Measurements from ENCODE around the gene GRIK1.

Gene GRIK1

GRCh38 chr21:29826386-29826785, 113.4 kb downstream of the GRIK1 start:
- DNase-seq, result no peak

- DNase-seq, result no peak
These were observed 113.9 kb downstream of the GRIK1 start for GRCh38 chr21:29825936-29826335.

- DNase-seq, result no peak
These were observed 114.5 kb downstream of the GRIK1 start for GRCh38 chr21:29825345-29825744.

- DNase-seq, result no peak
These were observed 117.7 kb downstream of the GRIK1 start for GRCh38 chr21:29822064-29822463.

GRCh38 chr21:29821230-29821629, 118.6 kb downstream of the GRIK1 start:
- DNase-seq, result no peak

- no peak for DNase-seq
These were observed 120.0 kb downstream of the GRIK1 start for GRCh38 chr21:29819675-29820326.

- DNase-seq, result no peak
These were observed 121.3 kb downstream of the GRIK1 start for GRCh38 chr21:29818383-29818921.

GRCh38 chr21:29817450-29817849, 122.3 kb downstream of the GRIK1 start:
- no peak for DNase-seq

GRCh38 chr21:29812947-29813346, 126.8 kb downstream of the GRIK1 start:
- no peak for DNase-seq

- DNase-seq, result no peak
These were observed 128.9 kb downstream of the GRIK1 start for GRCh38 chr21:29810871-29811270.

GRCh38 chr21:29808153-29808552, 131.6 kb downstream of the GRIK1 start:
- peak; percentile 42 for DNase-seq

GRCh38 chr21:29805105-29805504, 134.7 kb downstream of the GRIK1 start:
- no peak for DNase-seq

GRCh38 chr21:29803191-29803590, 136.6 kb downstream of the GRIK1 start:
- no peak for DNase-seq

- no peak for DNase-seq
These were observed 138.7 kb downstream of the GRIK1 start for GRCh38 chr21:29801122-29801521.

- no peak for DNase-seq
These were observed 139.7 kb downstream of the GRIK1 start for GRCh38 chr21:29800056-29800455.

GRCh38 chr21:29798840-29799239, 141.0 kb downstream of the GRIK1 start:
- no peak for DNase-seq

GRCh38 chr21:29797155-29797554, 142.6 kb downstream of the GRIK1 start:
- no peak for DNase-seq

- no peak for DNase-seq
These were observed 146.1 kb downstream of the GRIK1 start for GRCh38 chr21:29793712-29794111.

GRCh38 chr21:29789393-29789792, 150.4 kb downstream of the GRIK1 start:
- DNase-seq, result no peak

GRCh38 chr21:29788752-29789151, 151.0 kb downstream of the GRIK1 start:
- no peak for DNase-seq

- no peak for DNase-seq
These were observed 152.4 kb downstream of the GRIK1 start for GRCh38 chr21:29787361-29787909.

- no peak for DNase-seq
These were observed 153.1 kb downstream of the GRIK1 start for GRCh38 chr21:29786496-29787360.

- no peak for DNase-seq
These were observed 162.6 kb downstream of the GRIK1 start for GRCh38 chr21:29777160-29777559.

- DNase-seq, result no peak
These were observed 164.3 kb downstream of the GRIK1 start for GRCh38 chr21:29775462-29775861.
